Hematopoietic multipotent progenitor cell treated with erythropoietin and hydrocortisone succinate and interleukin-3 and kit ligand, for 8 days (in vitro differentiated cells): ENCODE data around the gene ALPK1.
"Not testable (repeated sequence)": the region's sequence is repeated elsewhere in the genome, so short reads cannot be mapped to it uniquely, and the experiment has no call there.

ENCODE experiments used
- DNase-seq: peaks from one replicate; pipeline ENCODE4 v3.0.0-alpha.2; 2015

ALPK1 gene

DNA sequence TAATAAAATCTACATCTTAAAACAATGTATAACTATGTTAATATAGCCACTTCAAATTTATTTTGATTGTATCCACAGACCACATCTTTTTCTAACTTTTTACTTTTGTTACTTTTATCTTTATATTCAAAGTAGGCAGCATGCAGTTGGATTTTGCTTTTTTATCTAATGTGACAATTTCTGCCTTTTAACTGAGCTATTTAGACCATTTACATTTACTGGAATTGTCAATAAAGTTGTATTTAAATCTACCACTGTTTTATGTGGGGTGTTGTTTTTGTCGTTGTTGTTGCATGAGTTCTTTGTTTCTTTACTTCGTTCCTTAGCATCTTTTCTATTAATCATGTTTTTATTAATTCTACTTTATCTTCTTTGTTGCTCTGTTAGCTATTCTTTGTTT lies 176.8 kb downstream of the ALPK1 start:
- DNase-seq = no peak

DNA sequence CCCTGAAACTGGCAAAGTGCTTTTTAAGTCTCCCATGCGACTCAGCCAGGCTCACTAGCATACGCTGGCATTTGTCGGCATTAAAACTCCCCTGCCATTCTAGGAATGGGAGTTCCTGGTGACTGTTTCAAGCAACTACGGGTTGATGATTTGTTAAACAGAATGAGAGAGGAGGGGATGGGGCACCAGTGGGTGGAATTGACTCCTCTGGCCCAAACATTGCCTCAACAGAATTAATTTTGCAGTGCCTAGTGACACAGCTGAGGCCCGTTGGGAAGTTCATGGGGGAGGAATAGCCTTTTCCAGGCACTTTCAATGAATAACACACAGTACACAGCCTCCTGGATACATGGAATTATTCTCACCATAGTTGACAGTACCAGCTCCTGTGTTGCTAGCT lies 188.8 kb downstream of the ALPK1 start:
- no peak for DNase-seq

DNA sequence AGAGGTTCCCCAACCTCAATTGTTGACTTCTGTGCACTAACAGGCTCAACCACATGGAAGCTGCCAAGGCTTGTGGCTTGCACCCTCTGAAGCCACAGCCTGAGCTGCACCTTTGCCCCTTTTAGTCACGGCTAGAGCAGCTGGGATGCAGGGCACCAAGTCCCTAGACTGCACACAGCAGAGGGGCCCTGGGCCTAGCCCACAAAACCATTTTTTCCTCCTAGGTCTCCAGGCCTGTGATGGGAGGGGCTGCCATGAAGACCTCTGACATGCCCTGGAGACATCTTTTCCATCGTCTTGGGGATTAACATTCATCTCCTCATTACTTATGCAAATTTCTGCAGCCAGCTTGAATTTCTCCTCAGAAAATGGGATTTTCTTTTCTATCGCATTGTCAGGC lies 193.6 kb downstream of the ALPK1 start:
- DNase-seq = not testable (repeated sequence)
